Skeletal muscle tissue (tissue), 4 donors: ENCODE data around the gene KRTAP9-2. TPM values are rescaled to one million over a fixed set of nuclear protein-coding genes. Genes with fewer than 3 reads are reported as not detected.
"Not testable (repeated sequence)": the region's sequence is repeated elsewhere in the genome, so short reads cannot be mapped to it uniquely, and the experiment has no call there.

ENCODE experiments used
- H3K27ac ChIP-seq: one replicate; pipeline ENCODE4 v1.7.0; 2013; ENCODE audit warnings: mild to moderate bottlenecking, low read depth, low read length, inconsistent platforms
- H3K27me3 ChIP-seq, 3 donors: one replicate each; pipeline ENCODE4 v1.7.0; 2013; ENCODE audit warnings: low read length in 3 of 3; ENCODE audit not compliant: control insufficient read depth in 3 of 3, insufficient read depth in 3 of 3
- H3K36me3 ChIP-seq, 3 donors: one replicate each; pipeline ENCODE4 v1.7.0; 2013; ENCODE audit warnings: low read length in 3 of 3; ENCODE audit not compliant: control insufficient read depth in 3 of 3, insufficient read depth in 3 of 3
- H3K4me1 ChIP-seq, 3 donors: one replicate each; pipeline ENCODE4 v1.7.0; 2013; ENCODE audit warnings: low read length in 3 of 3, mild to moderate bottlenecking in 3 of 3; ENCODE audit not compliant: control insufficient read depth in 3 of 3, insufficient read depth in 3 of 3
- H3K4me3 ChIP-seq, 3 donors: one replicate each; pipeline ENCODE4 v1.7.0; 2013; ENCODE audit warnings: low read length in 3 of 3
- H3K9ac ChIP-seq, 3 donors: one replicate each; pipeline ENCODE4 v1.7.0; 2013; ENCODE audit warnings: low read length in 3 of 3, mild to moderate bottlenecking in 3 of 3, moderate library complexity in 2 of 3, low read depth in 1 of 3
- H3K9me3 ChIP-seq, 3 donors: one replicate each; pipeline ENCODE4 v1.7.0; 2013; ENCODE audit warnings: low read length in 3 of 3; ENCODE audit not compliant: control insufficient read depth in 3 of 3
- total RNA-seq: library from RNA; depleted of rRNA; stranded (reverse); fragments of >200 nt; gene quantifications from one replicate; pipeline ENCODE4 v1.2.3, GENCODE V29; 2014
- donor health status: Osteomylitis.

KRTAP9-2 gene
- total RNA-seq, 1 donor from 2014 or later, result not detected

- not testable (repeated sequence) for H3K4me3 ChIP-seq, H3K9me3 ChIP-seq, H3K27ac ChIP-seq, H3K9ac ChIP-seq, H3K4me1 ChIP-seq, H3K36me3 ChIP-seq
- peaks cover 0 to 16% (median 6%) of the 10 kb centered on the region in 3 donors for H3K27me3 ChIP-seq
These were observed 6.1 kb downstream of the KRTAP9-2 start, which contains the start of gene KRTAP9-3 for GRCh38 chr17:41232399-41233105. TSS of gene KRTAP9-3 (plus strand) at chr17:41232449. CDS start at chr17:41232502, 53 bp downstream.

DNA sequence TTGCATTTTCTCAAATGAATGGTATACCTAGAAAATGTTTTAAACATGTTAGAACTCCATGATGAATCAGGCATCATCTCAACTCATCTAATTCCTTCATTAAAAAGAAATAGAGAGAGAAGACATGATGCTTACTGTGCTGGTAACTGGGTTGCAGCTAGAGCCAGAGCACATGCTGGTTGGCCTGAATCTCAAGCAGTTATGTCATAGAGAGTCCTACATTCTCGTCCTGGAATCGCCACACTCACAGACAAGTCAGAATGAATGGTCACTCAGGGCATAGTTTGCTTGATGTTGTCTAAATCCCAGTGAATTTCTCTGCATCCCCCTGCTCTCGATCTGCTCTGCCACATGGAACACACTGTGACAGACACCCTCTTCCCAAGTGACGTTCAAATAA lies 10.7 kb downstream of the KRTAP9-2 start:
- H3K27me3 ChIP-seq, H3K9ac ChIP-seq, H3K9me3 ChIP-seq, H3K27ac ChIP-seq, H3K4me1 ChIP-seq, H3K4me3 ChIP-seq, H3K36me3 ChIP-seq: not testable (repeated sequence)

DNA sequence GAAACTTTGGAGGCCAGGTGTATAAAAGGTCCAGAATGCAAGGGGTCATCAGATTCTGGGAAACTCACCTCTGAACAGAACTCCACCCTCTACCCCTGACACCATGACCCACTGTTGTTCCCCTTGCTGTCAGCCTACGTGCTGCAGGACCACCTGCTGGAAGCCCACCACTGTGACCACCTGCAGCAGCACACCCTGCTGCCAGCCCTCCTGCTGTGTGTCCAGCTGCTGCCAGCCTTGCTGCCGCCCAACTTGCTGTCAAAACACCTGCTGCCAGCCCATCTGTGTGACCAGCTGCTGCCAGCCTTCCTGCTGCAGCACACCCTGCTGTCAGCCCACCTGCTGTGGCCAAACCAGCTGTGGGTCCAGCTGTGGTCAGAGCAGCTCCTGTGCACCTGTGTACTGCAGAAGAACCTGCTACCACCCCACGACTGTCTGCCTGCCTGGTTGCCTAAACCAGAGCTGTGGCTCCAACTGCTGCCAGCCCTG lies 11.5 kb downstream of the KRTAP9-2 start, which contains the start of gene KRTAP9-8:
Gene KRTAP9-8 (plus strand): TSS at position 51 of the 489 bp plus-strand sequence. CDS start 53 bp downstream, at position 104.
- not testable (repeated sequence) for H3K4me3 ChIP-seq, H3K4me1 ChIP-seq, H3K27ac ChIP-seq, H3K36me3 ChIP-seq, H3K27me3 ChIP-seq, H3K9ac ChIP-seq, H3K9me3 ChIP-seq

DNA sequence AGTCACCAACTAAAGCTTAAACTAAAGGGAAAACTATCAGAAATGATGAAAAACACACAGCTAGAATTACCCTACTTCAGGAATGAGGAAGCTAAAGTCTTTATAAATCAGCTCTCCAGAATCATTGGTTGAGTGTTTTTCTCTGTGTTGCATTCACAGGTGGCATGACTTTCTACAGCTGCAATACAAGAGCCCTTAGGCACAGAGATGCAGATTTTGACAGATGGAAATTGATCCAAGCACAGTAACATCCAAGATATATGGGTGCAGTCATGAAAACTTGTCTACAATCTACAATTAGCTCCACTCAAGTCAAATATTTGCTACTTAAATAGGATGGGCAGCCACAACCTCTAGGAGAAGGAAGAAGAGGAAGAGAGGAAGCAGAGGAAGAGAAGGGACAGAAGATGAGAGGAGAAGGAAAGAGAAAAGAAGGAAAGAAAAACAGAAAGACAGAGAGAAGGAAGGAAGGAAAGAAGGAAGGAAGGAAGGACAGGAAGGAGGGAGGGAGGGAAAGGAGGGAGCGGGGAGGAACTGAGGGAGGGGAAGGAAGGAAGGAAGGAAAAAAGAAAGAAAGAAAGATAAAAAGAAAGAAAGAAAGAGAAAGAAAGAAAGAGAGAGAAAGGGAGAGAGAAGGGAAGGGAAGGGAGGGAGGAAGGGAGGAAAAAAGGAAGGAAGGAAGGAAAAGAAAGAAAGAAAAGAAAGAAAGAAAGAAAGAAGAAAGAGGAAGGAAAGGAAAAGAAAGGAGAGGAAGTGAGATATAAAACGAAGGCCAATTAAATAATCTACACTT lies 20.7 kb downstream of the KRTAP9-2 start:
- not testable (repeated sequence) for H3K27ac ChIP-seq, H3K4me1 ChIP-seq, H3K27me3 ChIP-seq, H3K9me3 ChIP-seq, H3K36me3 ChIP-seq, H3K9ac ChIP-seq, H3K4me3 ChIP-seq

DNA sequence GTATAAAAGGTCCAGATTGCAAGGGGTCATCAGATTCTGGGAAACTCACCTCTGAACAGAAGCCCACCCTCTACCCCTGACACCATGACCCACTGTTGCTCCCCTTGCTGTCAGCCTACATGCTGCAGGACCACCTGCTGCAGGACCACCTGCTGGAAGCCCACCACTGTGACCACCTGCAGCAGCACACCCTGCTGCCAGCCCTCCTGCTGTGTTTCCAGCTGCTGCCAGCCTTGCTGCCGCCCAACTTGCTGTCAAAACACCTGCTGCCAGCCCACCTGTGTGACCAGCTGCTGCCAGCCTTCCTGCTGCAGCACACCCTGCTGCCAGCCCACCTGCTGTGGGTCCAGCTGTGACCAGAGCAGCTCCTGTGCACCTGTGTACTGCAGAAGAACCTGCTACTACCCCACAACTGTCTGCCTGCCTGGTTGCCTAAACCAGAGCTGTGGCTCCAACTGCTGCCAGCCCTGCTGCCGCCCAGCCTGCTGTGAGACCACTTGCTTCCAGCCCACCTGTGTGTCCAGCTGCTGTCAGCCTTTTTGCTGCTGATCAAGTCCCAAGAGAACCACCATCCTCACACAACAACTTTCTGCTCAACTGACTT lies 23.3 kb downstream of the KRTAP9-2 start, which contains the start of gene KRTAP9-4:
Gene KRTAP9-4 (plus strand): TSS at position 51 of the 604 bp plus-strand sequence. CDS start 34 bp downstream, at position 85.
- H3K27ac ChIP-seq, H3K4me3 ChIP-seq: not testable (repeated sequence)
- peaks cover 7 to 10% (median 8%) of the 10 kb centered on the region in 3 donors for H3K27me3 ChIP-seq

GRCh38 chr17:41251261-41251660 lies 24.8 kb downstream of the KRTAP9-2 start:
- no peaks in the 10 kb centered on the region for H3K9me3 ChIP-seq
- H3K4me3 ChIP-seq, result no peak overlapping the region
- H3K27ac ChIP-seq, result no peak overlapping the region
- H3K9ac ChIP-seq, result no peak overlapping the region
- no peaks in the 10 kb centered on the region for H3K36me3 ChIP-seq
- peaks cover 7 to 15% (median 12%) of the 10 kb centered on the region in 3 donors for H3K27me3 ChIP-seq
- no peaks in the 10 kb centered on the region for H3K4me1 ChIP-seq

More for the DNA sequence above, 23.3 kb downstream of the KRTAP9-2 start, which contains the start of gene KRTAP9-4:
- H3K36me3 ChIP-seq, H3K9me3 ChIP-seq, H3K9ac ChIP-seq, H3K4me1 ChIP-seq: not testable (repeated sequence)

- Histone ChIP-seq H3K9ac (no peak overlapping the region), H3K36me3 (no peaks in the 10 kb centered on the region), H3K9me3 (no peaks in the 10 kb centered on the region), H3K4me3 (no peak overlapping the region), H3K27ac (no peak overlapping the region), H3K27me3 (peaks cover 8 to 16% (median 10%) of the 10 kb centered on the region in 3 donors), H3K4me1 (no peaks in the 10 kb centered on the region)
These were observed 28.4 kb downstream of the KRTAP9-2 start for GRCh38 chr17:41254861-41255260.

- not testable (repeated sequence) for H3K9ac ChIP-seq, H3K27ac ChIP-seq, H3K4me1 ChIP-seq, H3K4me3 ChIP-seq, H3K36me3 ChIP-seq, H3K9me3 ChIP-seq
- H3K27me3 ChIP-seq, result peaks cover 8 to 16% (median 10%) of the 10 kb centered on the region in 3 donors
These were observed 29.2 kb downstream of the KRTAP9-2 start, which contains the start of gene KRTAP9-9 for GRCh38 chr17:41255381-41256290. TSS of gene KRTAP9-9 (plus strand) at chr17:41255384.

DNA sequence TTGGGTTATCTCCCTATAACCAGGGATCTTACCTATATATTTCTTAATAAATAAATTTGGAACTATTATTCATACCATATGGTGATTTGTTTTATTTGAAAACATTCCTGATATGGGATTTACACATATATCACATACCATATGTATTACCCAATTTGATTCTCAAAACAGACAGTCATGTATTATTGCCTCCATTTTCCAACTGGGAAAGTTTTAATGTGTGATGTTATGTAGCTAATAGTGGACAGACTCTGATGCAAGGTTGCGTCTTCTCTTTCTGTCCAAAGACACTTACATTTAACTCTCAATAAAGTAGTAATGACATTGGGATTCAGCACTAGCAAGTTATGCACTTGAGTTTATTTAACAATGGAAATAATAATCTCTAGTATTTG lies 29.8 kb downstream of the KRTAP9-2 start:
- Histone ChIP-seq H3K36me3 (no peaks in the 10 kb centered on the region), H3K27me3 (peaks cover 8 to 14% (median 8%) of the 10 kb centered on the region in 3 donors), H3K4me1 (no peaks in the 10 kb centered on the region), H3K9me3 (no peaks in the 10 kb centered on the region), H3K4me3 (no peak overlapping the region), H3K9ac (no peak overlapping the region), H3K27ac (no peak overlapping the region)
